Prostate gland (tissue), 2 donors: ENCODE measurements around the gene NDOR1.

Experiments
- POLR2AphosphoS5 ChIP-seq: sonication (generic); formaldehyde crosslinking; IDR thresholded peaks from one replicate; pipeline ENCODE4 v1.6.1; 2017; ENCODE audit warnings: antibody characterized with exemption
- TF ChIP-seq, protein P1 (sequence below), 4 experiments: fragments of 200-600 bp in 2 of 4; fragments of 450-650 bp in 2 of 4; sonication (generic) in 2 of 4; IDR thresholded peaks; 1 replicate in 3 of 4; 2 replicates in 1 of 4; pipeline ENCODE4 v1.5.1; 2016 to 2019; ENCODE audit warnings: antibody characterized with exemption in 4 of 4, mild to moderate bottlenecking in 2 of 4, moderate library complexity in 2 of 4

DNA sequence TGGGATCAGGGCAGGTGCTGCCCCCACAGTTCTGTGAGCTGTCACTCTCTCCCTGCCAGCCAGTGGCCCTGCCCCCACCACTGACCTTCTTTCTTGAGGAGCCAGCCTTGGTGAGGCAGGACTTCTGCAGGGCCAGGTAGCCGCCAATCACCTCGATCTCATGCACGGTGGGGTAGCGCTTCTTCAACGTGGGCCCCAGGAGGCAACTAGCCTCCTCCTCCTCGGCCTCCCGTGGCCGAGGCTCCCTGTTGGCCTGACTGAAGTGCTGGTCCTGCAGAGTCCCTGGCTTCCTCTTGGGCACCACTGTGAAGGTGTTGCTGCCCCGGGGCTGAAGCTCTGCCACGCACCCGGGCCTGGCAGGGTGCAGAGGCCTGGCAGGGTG is 6.6 kb upstream of the NDOR1 start:
- no peak for TF ChIP-seq POLR2AphosphoS5
- TF ChIP-seq, protein P1, sequence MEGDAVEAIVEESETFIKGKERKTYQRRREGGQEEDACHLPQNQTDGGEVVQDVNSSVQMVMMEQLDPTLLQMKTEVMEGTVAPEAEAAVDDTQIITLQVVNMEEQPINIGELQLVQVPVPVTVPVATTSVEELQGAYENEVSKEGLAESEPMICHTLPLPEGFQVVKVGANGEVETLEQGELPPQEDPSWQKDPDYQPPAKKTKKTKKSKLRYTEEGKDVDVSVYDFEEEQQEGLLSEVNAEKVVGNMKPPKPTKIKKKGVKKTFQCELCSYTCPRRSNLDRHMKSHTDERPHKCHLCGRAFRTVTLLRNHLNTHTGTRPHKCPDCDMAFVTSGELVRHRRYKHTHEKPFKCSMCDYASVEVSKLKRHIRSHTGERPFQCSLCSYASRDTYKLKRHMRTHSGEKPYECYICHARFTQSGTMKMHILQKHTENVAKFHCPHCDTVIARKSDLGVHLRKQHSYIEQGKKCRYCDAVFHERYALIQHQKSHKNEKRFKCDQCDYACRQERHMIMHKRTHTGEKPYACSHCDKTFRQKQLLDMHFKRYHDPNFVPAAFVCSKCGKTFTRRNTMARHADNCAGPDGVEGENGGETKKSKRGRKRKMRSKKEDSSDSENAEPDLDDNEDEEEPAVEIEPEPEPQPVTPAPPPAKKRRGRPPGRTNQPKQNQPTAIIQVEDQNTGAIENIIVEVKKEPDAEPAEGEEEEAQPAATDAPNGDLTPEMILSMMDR (IDR thresholded peaks at IDR 0.05), result no peak
